ENCODE measurements around the gene MRPS27.
A peak's percentile ranks its signal among the peaks of the same experiment; 100 is the strongest.

MRPS27 gene

GRCh38 chr5:72307968-72308852, 11.8 kb downstream of the MRPS27 start:
- TF ChIP-seq CTCF (IDR thresholded peaks at IDR 0.05) (peak; percentile 96), ZFX (IDR thresholded peaks at IDR 0.05; ENCODE audit: borderline replicate concordance) (no peak)
- peak overlapping the region; percentile 92 for H3K27ac ChIP-seq

GRCh38 chr5:72307573-72307967, 12.5 kb downstream of the MRPS27 start:
- peak overlapping the region; percentile 92 for H3K27ac ChIP-seq
- no peak for TF ChIP-seq ZFX (IDR thresholded peaks at IDR 0.05; ENCODE audit: borderline replicate concordance)
- TF ChIP-seq CTCF (IDR thresholded peaks at IDR 0.05): no peak

GRCh38 chr5:72305194-72306142, 14.6 kb downstream of the MRPS27 start:
- no peak for TF ChIP-seq ZFX (IDR thresholded peaks at IDR 0.05; ENCODE audit: borderline replicate concordance)
- no peak for TF ChIP-seq CTCF (IDR thresholded peaks at IDR 0.05)
- H3K27ac ChIP-seq: 0 out of 2 replicates have a peak overlapping the region, but pooled peaks have one; percentile 4

GRCh38 chr5:72302171-72302570, 17.9 kb downstream of the MRPS27 start:
- no peak for TF ChIP-seq CTCF (IDR thresholded peaks at IDR 0.05)
- no peak for TF ChIP-seq ZFX (IDR thresholded peaks at IDR 0.05; ENCODE audit: borderline replicate concordance)
- H3K27ac ChIP-seq: no peak overlapping the region

- H3K27ac ChIP-seq: no peak overlapping the region
- TF ChIP-seq CTCF (IDR thresholded peaks at IDR 0.05) (no peak), ZFX (IDR thresholded peaks at IDR 0.05; ENCODE audit: borderline replicate concordance) (no peak)
Observed at GRCh38 chr5:72301557-72301956, 18.5 kb downstream of the MRPS27 start.

- TF ChIP-seq ZFX (IDR thresholded peaks at IDR 0.05; ENCODE audit: borderline replicate concordance) (no peak), CTCF (IDR thresholded peaks at IDR 0.05) (no peak)
- no peak overlapping the region for H3K27ac ChIP-seq
Observed at GRCh38 chr5:72300590-72301339, 19.3 kb downstream of the MRPS27 start.

Measured in 22Rv1 (cell line).